GM12872 (cell line): ENCODE results near the gene TMEM253.

Source experiments
- CTCF ChIP-seq: IDR thresholded peaks from 3 replicates; pipeline ENCODE4 v1.5.1; 2011; ENCODE audit warnings: low read depth, mild to moderate bottlenecking, low read length, moderate library complexity; ENCODE audit not compliant: insufficient read depth

Gene TMEM253

GRCh38 chr14:21066882-21067502 is 33.9 kb upstream of the TMEM253 start:
- peak; percentile 37; the same call in 2 of the 3 replicates for TF ChIP-seq CTCF

- peak; percentile 55 for TF ChIP-seq CTCF
Measured at GRCh38 chr14:21068521-21069387, 32.1 kb upstream of the TMEM253 start.

- no peak for TF ChIP-seq CTCF
Measured at GRCh38 chr14:21069388-21070082, 31.3 kb upstream of the TMEM253 start.

- no peak for TF ChIP-seq CTCF
Measured at GRCh38 chr14:21070083-21070609, 30.7 kb upstream of the TMEM253 start, which contains the start of gene ARHGEF40. Gene ARHGEF40 (plus strand): TSS chr14:21070304. CDS start chr14:21070397, 93 bp downstream.

- no peak for TF ChIP-seq CTCF
Measured at GRCh38 chr14:21070610-21071224, 30.1 kb upstream of the TMEM253 start.

- no peak for TF ChIP-seq CTCF
Measured at GRCh38 chr14:21071225-21072030, 29.4 kb upstream of the TMEM253 start.
